ENCODE measurements around the gene PPP2R2C.

DNA sequence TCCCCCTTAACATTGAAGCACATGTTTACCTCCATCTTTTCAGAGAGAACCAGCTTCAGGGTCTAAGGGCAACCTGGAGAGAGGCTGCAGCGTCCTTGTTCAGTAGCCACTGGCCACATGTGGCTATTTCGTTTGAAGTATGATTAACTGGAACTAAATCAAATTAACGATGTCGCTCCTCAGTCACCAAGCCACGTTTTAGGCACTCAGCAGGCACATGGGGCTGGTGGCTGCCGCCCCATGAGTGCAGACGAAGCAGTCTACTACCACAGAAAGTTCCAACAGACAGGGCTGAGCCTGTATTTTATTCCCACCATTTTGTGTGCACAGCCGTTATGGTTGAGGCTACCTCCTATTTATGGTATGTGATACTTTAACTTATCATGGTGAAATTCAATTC is 103.4 kb downstream of the PPP2R2C start:
- TF ChIP-seq, protein P1, sequence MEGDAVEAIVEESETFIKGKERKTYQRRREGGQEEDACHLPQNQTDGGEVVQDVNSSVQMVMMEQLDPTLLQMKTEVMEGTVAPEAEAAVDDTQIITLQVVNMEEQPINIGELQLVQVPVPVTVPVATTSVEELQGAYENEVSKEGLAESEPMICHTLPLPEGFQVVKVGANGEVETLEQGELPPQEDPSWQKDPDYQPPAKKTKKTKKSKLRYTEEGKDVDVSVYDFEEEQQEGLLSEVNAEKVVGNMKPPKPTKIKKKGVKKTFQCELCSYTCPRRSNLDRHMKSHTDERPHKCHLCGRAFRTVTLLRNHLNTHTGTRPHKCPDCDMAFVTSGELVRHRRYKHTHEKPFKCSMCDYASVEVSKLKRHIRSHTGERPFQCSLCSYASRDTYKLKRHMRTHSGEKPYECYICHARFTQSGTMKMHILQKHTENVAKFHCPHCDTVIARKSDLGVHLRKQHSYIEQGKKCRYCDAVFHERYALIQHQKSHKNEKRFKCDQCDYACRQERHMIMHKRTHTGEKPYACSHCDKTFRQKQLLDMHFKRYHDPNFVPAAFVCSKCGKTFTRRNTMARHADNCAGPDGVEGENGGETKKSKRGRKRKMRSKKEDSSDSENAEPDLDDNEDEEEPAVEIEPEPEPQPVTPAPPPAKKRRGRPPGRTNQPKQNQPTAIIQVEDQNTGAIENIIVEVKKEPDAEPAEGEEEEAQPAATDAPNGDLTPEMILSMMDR (conservative IDR thresholded peaks at IDR 0.05; ENCODE audit: low read length), result no peak
- no peak for TF ChIP-seq EZH2phosphoT487 (IDR thresholded peaks at IDR 0.05; ENCODE audit: borderline replicate concordance)
